ENCODE data around the gene DNAH3. TPM values are rescaled to one million over a fixed set of nuclear protein-coding genes. Genes with fewer than 3 reads are reported as not detected.

The DNAH3 gene
- total RNA-seq, 1 experiment from 2014 or later, result 0.57 TPM

GRCh38 chr16:20987049-20987448, 163.6 kb downstream of the DNAH3 start:
- peaks cover 5% of the 10 kb centered on the region; the same call in 1 of the 2 replicates for H3K36me3 Mint-ChIP-seq
- ChIA-PET POLR2A (no interaction called here), CTCF (interaction anchor here (0.9 kb wide), 1 partner anchor 14 kb away, joined by 3 read pairs; no protein-coding TSS in a partner anchor)
- DNase-seq (ENCODE audit: low spot score) (no peak), ATAC-seq (no peak)
- TF ChIP-seq, protein P1, sequence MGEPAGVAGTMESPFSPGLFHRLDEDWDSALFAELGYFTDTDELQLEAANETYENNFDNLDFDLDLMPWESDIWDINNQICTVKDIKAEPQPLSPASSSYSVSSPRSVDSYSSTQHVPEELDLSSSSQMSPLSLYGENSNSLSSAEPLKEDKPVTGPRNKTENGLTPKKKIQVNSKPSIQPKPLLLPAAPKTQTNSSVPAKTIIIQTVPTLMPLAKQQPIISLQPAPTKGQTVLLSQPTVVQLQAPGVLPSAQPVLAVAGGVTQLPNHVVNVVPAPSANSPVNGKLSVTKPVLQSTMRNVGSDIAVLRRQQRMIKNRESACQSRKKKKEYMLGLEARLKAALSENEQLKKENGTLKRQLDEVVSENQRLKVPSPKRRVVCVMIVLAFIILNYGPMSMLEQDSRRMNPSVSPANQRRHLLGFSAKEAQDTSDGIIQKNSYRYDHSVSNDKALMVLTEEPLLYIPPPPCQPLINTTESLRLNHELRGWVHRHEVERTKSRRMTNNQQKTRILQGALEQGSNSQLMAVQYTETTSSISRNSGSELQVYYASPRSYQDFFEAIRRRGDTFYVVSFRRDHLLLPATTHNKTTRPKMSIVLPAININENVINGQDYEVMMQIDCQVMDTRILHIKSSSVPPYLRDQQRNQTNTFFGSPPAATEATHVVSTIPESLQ (CRISPR knock-in tag; IDR thresholded peaks at IDR 0.05), result no peak
- TF ChIP-seq TEAD1 (CRISPR knock-in tag; IDR thresholded peaks at IDR 0.05), result no peak
- no peak for TF ChIP-seq TCF7 (CRISPR knock-in tag; IDR thresholded peaks at IDR 0.05; ENCODE audit: low read depth)
- TF ChIP-seq TEAD4 (CRISPR knock-in tag; IDR thresholded peaks at IDR 0.05), result no peak
- no peak for TF ChIP-seq PRRX2 (CRISPR knock-in tag; IDR thresholded peaks at IDR 0.05)
- no peak for TF ChIP-seq SMAD4 (CRISPR knock-in tag; IDR thresholded peaks at IDR 0.05)
- no peak overlapping the region for H3K27ac Mint-ChIP-seq
- H3K4me1 Mint-ChIP-seq, result no peaks in the 10 kb centered on the region
- no peak overlapping the region for H3K4me3 Mint-ChIP-seq
- no peaks in the 10 kb centered on the region for H3K27me3 Mint-ChIP-seq (ENCODE audit: low read depth)
- H3K9me3 Mint-ChIP-seq, result peaks cover 6% of the 10 kb centered on the region

DNA sequence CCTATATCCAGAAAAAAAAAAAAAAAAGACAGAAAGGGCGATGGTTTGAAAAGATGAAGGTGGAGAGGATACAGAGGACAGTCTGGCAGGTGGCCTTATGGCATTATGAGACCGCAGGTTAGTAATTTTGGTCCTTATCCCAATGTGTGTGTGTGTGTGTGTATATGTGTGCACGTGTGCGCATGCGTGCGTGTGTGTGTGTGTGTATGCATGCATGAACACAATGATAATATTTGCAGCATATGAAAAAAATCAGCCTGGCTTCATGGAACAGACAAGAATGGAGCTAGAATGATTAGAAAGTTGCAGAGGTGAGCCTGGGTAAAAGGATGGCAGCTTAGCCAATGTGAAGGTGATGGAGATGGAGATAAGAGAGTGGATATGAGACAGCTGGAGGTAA, 166.6 kb downstream of the DNAH3 start:
- ChIA-PET POLR2A (no interaction called here), CTCF (no interaction called here)
- DNase-seq (ENCODE audit: low spot score), result no peak
- no peak for ATAC-seq
- H3K4me3 Mint-ChIP-seq, result no peak overlapping the region
- peaks cover 4% of the 10 kb centered on the region; the same call in 1 of the 2 replicates for H3K36me3 Mint-ChIP-seq
- peaks cover 5% of the 10 kb centered on the region for H3K9me3 Mint-ChIP-seq
- no peaks in the 10 kb centered on the region for H3K4me1 Mint-ChIP-seq
- H3K27me3 Mint-ChIP-seq (ENCODE audit: low read depth), result no peaks in the 10 kb centered on the region
- H3K27ac Mint-ChIP-seq, result no peak overlapping the region
- TF ChIP-seq CTCF (IDR thresholded peaks at IDR 0.05) (no peak), ZNF532 (CRISPR knock-in tag; IDR thresholded peaks at IDR 0.05; ENCODE audit: borderline replicate concordance) (no peak), ZNF317 (CRISPR knock-in tag; IDR thresholded peaks at IDR 0.05; ENCODE audit: borderline replicate concordance, low read depth) (no peak), AFF4 (CRISPR knock-in tag; IDR thresholded peaks at IDR 0.05; ENCODE audit: borderline replicate concordance) (no peak), SMAD4 (CRISPR knock-in tag; IDR thresholded peaks at IDR 0.05) (no peak), MYBL2 (CRISPR knock-in tag; IDR thresholded peaks at IDR 0.05) (no peak), TCF7 (CRISPR knock-in tag; IDR thresholded peaks at IDR 0.05; ENCODE audit: low read depth) (no peak), MLX (CRISPR knock-in tag; IDR thresholded peaks at IDR 0.05) (no peak), FOXJ3 (CRISPR knock-in tag; IDR thresholded peaks at IDR 0.05; ENCODE audit: borderline replicate concordance) (no peak), NFATC4 (CRISPR knock-in tag; IDR thresholded peaks at IDR 0.05) (no peak), ZBTB43 (CRISPR knock-in tag; IDR thresholded peaks at IDR 0.05) (no peak), JUN (CRISPR knock-in tag; IDR thresholded peaks at IDR 0.05) (no peak)
- TF ChIP-seq, protein P2, sequence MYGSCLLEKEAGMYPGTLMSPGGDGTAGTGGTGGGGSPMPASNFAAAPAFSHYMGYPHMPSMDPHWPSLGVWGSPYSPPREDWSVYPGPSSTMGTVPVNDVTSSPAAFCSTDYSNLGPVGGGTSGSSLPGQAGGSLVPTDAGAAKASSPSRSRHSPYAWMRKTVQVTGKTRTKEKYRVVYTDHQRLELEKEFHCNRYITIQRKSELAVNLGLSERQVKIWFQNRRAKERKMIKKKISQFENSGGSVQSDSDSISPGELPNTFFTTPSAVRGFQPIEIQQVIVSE (CRISPR knock-in tag; IDR thresholded peaks at IDR 0.05; ENCODE audit: borderline replicate concordance), result no peak
